ENCODE data around the gene KCNT2. TPM values are rescaled to one million over a fixed set of nuclear protein-coding genes. Genes with fewer than 3 reads are reported as not detected.

The KCNT2 gene
- total and polyA plus RNA-seq, 2 donors (not counting 3 experiments of a cell fraction or from before 2014, with no cell fraction given): 0.46 to 1.6 TPM

DNA sequence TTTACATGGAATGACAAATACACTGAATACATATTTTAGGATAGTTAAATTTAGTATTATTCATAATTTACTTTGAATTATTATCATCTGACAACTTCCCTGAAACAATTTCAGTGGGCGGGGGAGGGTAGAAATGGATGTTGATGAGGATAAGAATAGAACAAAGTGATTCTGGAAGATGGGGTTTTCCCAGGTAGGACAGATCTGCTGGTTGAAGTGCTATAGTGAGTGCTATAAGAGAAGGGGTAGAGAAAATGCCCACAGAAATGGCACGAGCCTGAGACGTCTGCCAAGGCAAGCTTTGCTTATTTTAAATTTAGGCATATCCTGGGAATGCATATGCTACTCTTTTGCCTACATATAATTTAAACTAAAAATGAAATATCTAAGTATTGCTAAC, 46.8 kb upstream of the KCNT2 start:
- H3K9me3 ChIP-seq (replicated peaks; ENCODE audit: control insufficient read depth, insufficient read depth, low read length): no peaks in the 10 kb centered on the region
- no peaks in the 10 kb centered on the region for H3K9me1 ChIP-seq (replicated peaks; ENCODE audit: control insufficient read depth, extremely low read depth, insufficient read depth, low read length)
- H3K27me3 ChIP-seq (ENCODE audit: control insufficient read depth in 2 of 2, insufficient read depth in 2 of 2, low read length in 2 of 2): no peaks in the 10 kb centered on the region
- FAIRE-seq (no peak), DNase-seq (ENCODE audit: low read depth, low spot score) (peak; percentile 2)
- H3K79me2 ChIP-seq (ENCODE audit: control insufficient read depth, insufficient read depth, low read length): no peaks in the 10 kb centered on the region
- TF ChIP-seq, protein P1, sequence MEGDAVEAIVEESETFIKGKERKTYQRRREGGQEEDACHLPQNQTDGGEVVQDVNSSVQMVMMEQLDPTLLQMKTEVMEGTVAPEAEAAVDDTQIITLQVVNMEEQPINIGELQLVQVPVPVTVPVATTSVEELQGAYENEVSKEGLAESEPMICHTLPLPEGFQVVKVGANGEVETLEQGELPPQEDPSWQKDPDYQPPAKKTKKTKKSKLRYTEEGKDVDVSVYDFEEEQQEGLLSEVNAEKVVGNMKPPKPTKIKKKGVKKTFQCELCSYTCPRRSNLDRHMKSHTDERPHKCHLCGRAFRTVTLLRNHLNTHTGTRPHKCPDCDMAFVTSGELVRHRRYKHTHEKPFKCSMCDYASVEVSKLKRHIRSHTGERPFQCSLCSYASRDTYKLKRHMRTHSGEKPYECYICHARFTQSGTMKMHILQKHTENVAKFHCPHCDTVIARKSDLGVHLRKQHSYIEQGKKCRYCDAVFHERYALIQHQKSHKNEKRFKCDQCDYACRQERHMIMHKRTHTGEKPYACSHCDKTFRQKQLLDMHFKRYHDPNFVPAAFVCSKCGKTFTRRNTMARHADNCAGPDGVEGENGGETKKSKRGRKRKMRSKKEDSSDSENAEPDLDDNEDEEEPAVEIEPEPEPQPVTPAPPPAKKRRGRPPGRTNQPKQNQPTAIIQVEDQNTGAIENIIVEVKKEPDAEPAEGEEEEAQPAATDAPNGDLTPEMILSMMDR (IDR thresholded peaks at IDR 0.05; ENCODE audit: extremely low read depth in 1 of 2, insufficient read depth in 1 of 2, low read depth in 1 of 2, low read length in 2 of 2): no peak
- TF ChIP-seq, protein P2, sequence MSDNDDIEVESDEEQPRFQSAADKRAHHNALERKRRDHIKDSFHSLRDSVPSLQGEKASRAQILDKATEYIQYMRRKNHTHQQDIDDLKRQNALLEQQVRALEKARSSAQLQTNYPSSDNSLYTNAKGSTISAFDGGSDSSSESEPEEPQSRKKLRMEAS (IDR thresholded peaks at IDR 0.05; ENCODE audit: insufficient read depth, insufficient read length): no peak
- TF ChIP-seq GATA2 (IDR thresholded peaks at IDR 0.05; ENCODE audit: insufficient read depth, insufficient read length, low read depth, low read length): no peak
- TF ChIP-seq JUN (IDR thresholded peaks at IDR 0.05; ENCODE audit: borderline replicate concordance, insufficient read depth, insufficient read length, low read depth): no peak
- no peak for TF ChIP-seq MYC (IDR thresholded peaks at IDR 0.05; ENCODE audit: low read depth, low read length)
- no peak for TF ChIP-seq EZH2 (IDR thresholded peaks at IDR 0.05; ENCODE audit: borderline replicate concordance, low read depth, low read length, severe bottlenecking)
- TF ChIP-seq POLR2AphosphoS5 (IDR thresholded peaks at IDR 0.05; ENCODE audit: insufficient read depth, low read depth, low read length): no peak
- no peak for TF ChIP-seq FOS (IDR thresholded peaks at IDR 0.05; ENCODE audit: borderline replicate concordance, insufficient read depth, low read length)
- no peak for TF ChIP-seq POLR2A (IDR thresholded peaks at IDR 0.05; ENCODE audit: low read depth, low read length)
- CTCF ChIA-PET: interaction anchor here (1.5 kb wide), 1 partner anchor 505 kb away, joined by 3 read pairs; no protein-coding TSS in a partner anchor
- BruUV-seq (replicated peaks): no TSS peak
- dilution Hi-C loops (cut with MboI; ENCODE audit: extremely low pct_ligation_motif_present, low sequenced_read_pairs): no loop called here
- no peak overlapping the region for H3K4me3 ChIP-seq (replicated peaks in 1 of 3; ENCODE audit: insufficient read depth in 1 of 3, low read depth in 1 of 3, low read length in 3 of 3)
- POLR2A ChIA-PET: no interaction called here
- no peak overlapping the region for H3K9ac ChIP-seq (replicated peaks; ENCODE audit: extremely low read depth, insufficient read depth, low read length)
- no peak overlapping the region for H3K4me2 ChIP-seq (ENCODE audit: insufficient read depth, low read length)
- no peak overlapping the region for H2AFZ ChIP-seq (ENCODE audit: low read depth, low read length)
- intact Hi-C loops (cut with micrococcal nuclease): no loop called here
- peaks cover 7% of the 10 kb centered on the region for H3K4me1 ChIP-seq (ENCODE audit: control insufficient read depth, extremely low read depth, insufficient read depth, low read length)
- H4K20me1 ChIP-seq (replicated peaks; ENCODE audit: control insufficient read depth, extremely low read depth, insufficient read depth, low read length): no peaks in the 10 kb centered on the region
- H3K27ac ChIP-seq (ENCODE audit: insufficient read depth, low read depth, low read length): no peak overlapping the region
- H3K36me3 ChIP-seq (ENCODE audit: control insufficient read depth in 2 of 2, extremely low read depth in 1 of 2, insufficient read depth in 2 of 2, low read length in 2 of 2): no peaks in the 10 kb centered on the region
